Stimulated activated naive B cell treated with anti-CD40 and anti-IgM and Interleukin-4, amounts not matched to agents 10 μg/mL and 1 μg/mL and 100 μg/mL, for 72 hours (primary cell): ENCODE results near the gene B3GNT5.
A peak's percentile ranks its signal among the peaks of the same experiment; 100 is the strongest.
"Not testable (repeated sequence)": the region's sequence is repeated elsewhere in the genome, so short reads cannot be mapped to it uniquely, and the experiment has no call there.

ENCODE experiments used
- ATAC-seq, 2 donors: fragments of 150-1000 bp; cut with Tn5 transposase; replicated peaks; 2 replicates each; pipeline ENCODE4 v1.10.0; 2021; ENCODE audit warnings: moderate library complexity in 1 of 2
- DNase-seq: peaks from one replicate; pipeline ENCODE4 v3.0.0; 2021
- H3K27ac Mint-ChIP-seq: one replicate; pipeline ENCODE4 v1.8.0; 2022; ENCODE audit warnings: mild to moderate bottlenecking, mixed read lengths
- H3K27me3 Mint-ChIP-seq, 2 donors: one replicate each; pipeline ENCODE4 v1.8.0; 2022; ENCODE audit warnings: mixed read lengths in 2 of 2
- H3K36me3 Mint-ChIP-seq, 2 donors: one replicate each; pipeline ENCODE4 v1.8.0; 2022; ENCODE audit warnings: mixed read lengths in 2 of 2, mild to moderate bottlenecking in 1 of 2
- H3K4me1 Mint-ChIP-seq, 2 donors: one replicate each; pipeline ENCODE4 v1.8.0; 2022; ENCODE audit warnings: mixed read lengths in 2 of 2, mild to moderate bottlenecking in 1 of 2
- H3K4me3 Mint-ChIP-seq, 2 donors: one replicate each; pipeline ENCODE4 v1.8.0; 2022; ENCODE audit warnings: mild to moderate bottlenecking in 2 of 2, mixed read lengths in 2 of 2, moderate library complexity in 1 of 2
- H3K9me3 Mint-ChIP-seq, 2 donors: one replicate each; pipeline ENCODE4 v1.8.0; 2022; ENCODE audit warnings: mixed read lengths in 2 of 2, mild to moderate bottlenecking in 1 of 2

The B3GNT5 gene

GRCh38 chr3:183218826-183219225 is 34.2 kb upstream of the B3GNT5 start:
- Mint-ChIP-seq H3K36me3 (peaks cover 6 to 9% of the 10 kb centered on the region in 2 donors), H3K27me3 (peaks cover 4 to 14% of the 10 kb centered on the region in 2 donors), H3K27ac (peak overlapping the region; percentile 94), H3K4me1 (peaks cover 24 to 67% of the 10 kb centered on the region in 2 donors), H3K9me3 (peaks cover 0 to 3% of the 10 kb centered on the region in 2 donors), H3K4me3 (peak overlapping the region; percentile 47 to 78)
- peak; percentile 41 for DNase-seq
- ATAC-seq: peak; percentile 89 to 93

GRCh38 chr3:183220828-183221227 is 32.2 kb upstream of the B3GNT5 start:
- DNase-seq (no peak), ATAC-seq (no peak)
- Mint-ChIP-seq H3K27ac (no peak overlapping the region), H3K27me3 (peaks cover 13 to 30% of the 10 kb centered on the region in 2 donors), H3K4me1 (peaks cover 20 to 62% of the 10 kb centered on the region in 2 donors), H3K9me3 (peaks cover 0 to 3% of the 10 kb centered on the region in 2 donors), H3K36me3 (peaks cover 6 to 8% of the 10 kb centered on the region in 2 donors), H3K4me3 (no peak overlapping the region)

GRCh38 chr3:183222631-183223235 is 30.3 kb upstream of the B3GNT5 start:
- Mint-ChIP-seq H3K4me3 (no peak overlapping the region), H3K4me1 (peaks cover 19 to 64% of the 10 kb centered on the region in 2 donors), H3K36me3 (peaks cover 7% of the 10 kb centered on the region in 2 donors), H3K27ac (no peak overlapping the region), H3K9me3 (peaks cover 0 to 5% of the 10 kb centered on the region in 2 donors), H3K27me3 (peaks cover 15 to 36% of the 10 kb centered on the region in 2 donors)
- no peak for DNase-seq
- no peak for ATAC-seq

GRCh38 chr3:183224180-183224970 is 28.7 kb upstream of the B3GNT5 start:
- Mint-ChIP-seq H3K4me3 (peak overlapping the region in 1 of 2 donors; percentile 61), H3K36me3 (peaks cover 0 to 4% of the 10 kb centered on the region in 2 donors), H3K27ac (peak overlapping the region; percentile 68), H3K27me3 (peaks cover 17 to 36% of the 10 kb centered on the region in 2 donors), H3K4me1 (peaks cover 11 to 49% of the 10 kb centered on the region in 2 donors), H3K9me3 (peaks cover 0 to 2% of the 10 kb centered on the region in 2 donors)
- DNase-seq: no peak
- ATAC-seq: peak; percentile 64 to 87

- Mint-ChIP-seq H3K4me1 (peaks cover 9 to 42% of the 10 kb centered on the region in 2 donors), H3K27ac (no peak overlapping the region), H3K4me3 (no peak overlapping the region), H3K27me3 (peaks cover 20 to 36% of the 10 kb centered on the region in 2 donors), H3K9me3 (peaks cover 0 to 2% of the 10 kb centered on the region in 2 donors), H3K36me3 (peaks cover 0 to 4% of the 10 kb centered on the region in 2 donors)
- no peak for DNase-seq
- no peak for ATAC-seq
Observed at GRCh38 chr3:183226333-183226890, 26.6 kb upstream of the B3GNT5 start.

- Mint-ChIP-seq H3K4me1 (peaks cover 9 to 36% of the 10 kb centered on the region in 2 donors), H3K4me3 (no peak overlapping the region), H3K9me3 (peaks cover 0 to 2% of the 10 kb centered on the region in 2 donors), H3K27me3 (peaks cover 24 to 34% of the 10 kb centered on the region in 2 donors), H3K36me3 (peaks cover 0 to 4% of the 10 kb centered on the region in 2 donors), H3K27ac (no peak overlapping the region)
- ATAC-seq (peak in 1 of 2 donors; percentile 64), DNase-seq (no peak)
Observed at GRCh38 chr3:183227586-183227985, 25.5 kb upstream of the B3GNT5 start.

GRCh38 chr3:183229178-183229577 is 23.9 kb upstream of the B3GNT5 start:
- H3K4me1 Mint-ChIP-seq: peaks cover 10 to 21% of the 10 kb centered on the region in 2 donors
- H3K27me3 Mint-ChIP-seq: peaks cover 18 to 24% of the 10 kb centered on the region in 2 donors
- peaks cover 0 to 4% of the 10 kb centered on the region in 2 donors for H3K36me3 Mint-ChIP-seq
- no peak for DNase-seq
- peaks cover 0 to 2% of the 10 kb centered on the region in 2 donors for H3K9me3 Mint-ChIP-seq
- H3K27ac Mint-ChIP-seq: no peak overlapping the region
- ATAC-seq: no peak
- no peak overlapping the region for H3K4me3 Mint-ChIP-seq

- H3K4me1 Mint-ChIP-seq: peaks cover 6 to 11% of the 10 kb centered on the region in 2 donors
- H3K27me3 Mint-ChIP-seq: peaks cover 8 to 13% of the 10 kb centered on the region in 2 donors
- ATAC-seq, DNase-seq, H3K9me3 Mint-ChIP-seq, H3K4me3 Mint-ChIP-seq, H3K27ac Mint-ChIP-seq, H3K36me3 Mint-ChIP-seq: not testable (repeated sequence)
Observed at GRCh38 chr3:183230251-183230650, 22.8 kb upstream of the B3GNT5 start.

- Mint-ChIP-seq H3K4me1 (peaks cover 6 to 10% of the 10 kb centered on the region in 2 donors), H3K27me3 (peaks cover 6 to 13% of the 10 kb centered on the region in 2 donors), H3K36me3 (peaks cover 0 to 2% of the 10 kb centered on the region in 2 donors), H3K9me3 (peaks cover 0 to 2% of the 10 kb centered on the region in 2 donors), H3K27ac (no peak overlapping the region), H3K4me3 (no peak overlapping the region)
- no peak for DNase-seq
- no peak for ATAC-seq
Observed at GRCh38 chr3:183230826-183231225, 22.2 kb upstream of the B3GNT5 start.

- no peak overlapping the region for H3K4me3 Mint-ChIP-seq
- no peak overlapping the region for H3K27ac Mint-ChIP-seq
- ATAC-seq (no peak), DNase-seq (no peak)
- H3K36me3 Mint-ChIP-seq: no peaks in the 10 kb centered on the region
- peaks cover 0 to 9% of the 10 kb centered on the region in 2 donors for H3K27me3 Mint-ChIP-seq
- peaks cover 0 to 4% of the 10 kb centered on the region in 2 donors for H3K4me1 Mint-ChIP-seq
- H3K9me3 Mint-ChIP-seq: no peaks in the 10 kb centered on the region
Observed at GRCh38 chr3:183233966-183234365, 19.1 kb upstream of the B3GNT5 start.

- ATAC-seq: no peak
- Mint-ChIP-seq H3K4me1 (peaks cover 2 to 4% of the 10 kb centered on the region in 2 donors), H3K4me3 (no peak overlapping the region), H3K27me3 (peaks cover 16 to 18% of the 10 kb centered on the region in 2 donors), H3K9me3 (peaks cover 16 to 22% of the 10 kb centered on the region in 2 donors), H3K36me3 (peaks cover 11 to 18% of the 10 kb centered on the region in 2 donors), H3K27ac (no peak overlapping the region)
- no peak for DNase-seq
Observed at GRCh38 chr3:183239046-183239445, 14.0 kb upstream of the B3GNT5 start.

GRCh38 chr3:183242431-183242830 is 10.6 kb upstream of the B3GNT5 start:
- H3K4me3 Mint-ChIP-seq: no peak overlapping the region
- ATAC-seq: no peak
- no peak overlapping the region for H3K27ac Mint-ChIP-seq
- no peak for DNase-seq
- peaks cover 16 to 22% of the 10 kb centered on the region in 2 donors for H3K9me3 Mint-ChIP-seq
- H3K4me1 Mint-ChIP-seq: peaks cover 6 to 15% of the 10 kb centered on the region in 2 donors
- H3K36me3 Mint-ChIP-seq: peaks cover 11 to 18% of the 10 kb centered on the region in 2 donors
- H3K27me3 Mint-ChIP-seq: peaks cover 16 to 22% of the 10 kb centered on the region in 2 donors

GRCh38 chr3:183244219-183244618 is 8.8 kb upstream of the B3GNT5 start:
- H3K36me3 Mint-ChIP-seq: peaks cover 11 to 18% of the 10 kb centered on the region in 2 donors
- H3K4me1 Mint-ChIP-seq: peaks cover 8 to 20% of the 10 kb centered on the region in 2 donors
- ATAC-seq (peak in 1 of 2 donors; percentile 16), DNase-seq (no peak)
- peaks cover 16 to 22% of the 10 kb centered on the region in 2 donors for H3K9me3 Mint-ChIP-seq
- no peak overlapping the region for H3K27ac Mint-ChIP-seq
- H3K27me3 Mint-ChIP-seq: peaks cover 22 to 27% of the 10 kb centered on the region in 2 donors
- no peak overlapping the region for H3K4me3 Mint-ChIP-seq

- Mint-ChIP-seq H3K9me3 (peaks cover 16 to 20% of the 10 kb centered on the region in 2 donors), H3K36me3 (peaks cover 11 to 18% of the 10 kb centered on the region in 2 donors), H3K4me3 (no peak overlapping the region), H3K4me1 (peaks cover 8 to 17% of the 10 kb centered on the region in 2 donors), H3K27me3 (peaks cover 22 to 26% of the 10 kb centered on the region in 2 donors), H3K27ac (peak overlapping the region; percentile 10)
- DNase-seq (no peak), ATAC-seq (peak in 1 of 2 donors; percentile 23)
Observed at GRCh38 chr3:183244981-183245476, 8.0 kb upstream of the B3GNT5 start.
